ENCODE measurements around the gene CAPN14.

DNA sequence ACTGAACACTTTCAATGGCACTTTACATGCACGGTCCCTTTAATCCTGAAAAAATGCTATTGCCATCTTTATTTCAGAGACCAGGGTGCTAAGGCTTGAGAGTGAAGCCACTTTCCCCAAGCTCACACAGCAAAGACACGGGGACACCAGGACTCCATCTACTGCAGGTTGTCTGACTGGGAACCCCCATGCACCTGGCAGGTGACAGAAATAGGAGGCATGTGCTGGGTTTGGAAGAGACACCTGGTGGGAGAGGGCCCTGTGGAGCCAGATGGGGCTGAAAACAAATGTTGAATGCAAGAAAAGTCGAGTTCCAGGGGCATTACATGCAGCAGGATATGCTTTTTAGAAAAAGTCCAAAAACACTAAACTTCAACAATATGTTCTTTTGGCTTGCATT, 11.4 kb upstream of the CAPN14 start:
- TF ChIP-seq CTCF (IDR thresholded peaks at IDR 0.05), result no peak
- TF ChIP-seq FOXM1 (IDR thresholded peaks at IDR 0.05; ENCODE audit: low read depth), result no peak
- no peak for TF ChIP-seq SMC3 (IDR thresholded peaks at IDR 0.05; ENCODE audit: low read depth, low read length)
- TF ChIP-seq, protein P1, sequence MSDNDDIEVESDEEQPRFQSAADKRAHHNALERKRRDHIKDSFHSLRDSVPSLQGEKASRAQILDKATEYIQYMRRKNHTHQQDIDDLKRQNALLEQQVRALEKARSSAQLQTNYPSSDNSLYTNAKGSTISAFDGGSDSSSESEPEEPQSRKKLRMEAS (IDR thresholded peaks at IDR 0.05; ENCODE audit: low read depth), result no peak
- no peak for TF ChIP-seq EZH2phosphoT487 (IDR thresholded peaks at IDR 0.05; ENCODE audit: borderline replicate concordance, low read depth)
- no peak for TF ChIP-seq NRF1 (IDR thresholded peaks at IDR 0.05; ENCODE audit: low read depth, low read length)
- no peak for TF ChIP-seq EP300 (IDR thresholded peaks at IDR 0.05; ENCODE audit: borderline replicate concordance in 1 of 2, low read depth in 1 of 2, low read length in 1 of 2)
- no peak for TF ChIP-seq ZBTB33 (IDR thresholded peaks at IDR 0.05; ENCODE audit: borderline replicate concordance, low read depth)
- TF ChIP-seq RAD21 (IDR thresholded peaks at IDR 0.05; ENCODE audit: low read length), result no peak
- TF ChIP-seq GABPA (IDR thresholded peaks at IDR 0.05; ENCODE audit: low read depth), result no peak
- no peak for TF ChIP-seq RFX5 (IDR thresholded peaks at IDR 0.05; ENCODE audit: low read length)
- TF ChIP-seq GATA2 (CRISPR knock-in tag; IDR thresholded peaks at IDR 0.05), result no peak
- TF ChIP-seq, protein P2, sequence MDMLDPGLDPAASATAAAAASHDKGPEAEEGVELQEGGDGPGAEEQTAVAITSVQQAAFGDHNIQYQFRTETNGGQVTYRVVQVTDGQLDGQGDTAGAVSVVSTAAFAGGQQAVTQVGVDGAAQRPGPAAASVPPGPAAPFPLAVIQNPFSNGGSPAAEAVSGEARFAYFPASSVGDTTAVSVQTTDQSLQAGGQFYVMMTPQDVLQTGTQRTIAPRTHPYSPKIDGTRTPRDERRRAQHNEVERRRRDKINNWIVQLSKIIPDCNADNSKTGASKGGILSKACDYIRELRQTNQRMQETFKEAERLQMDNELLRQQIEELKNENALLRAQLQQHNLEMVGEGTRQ (IDR thresholded peaks at IDR 0.05; ENCODE audit: borderline replicate concordance, low read depth, low read length), result no peak
